ENCODE measurements around the gene POU3F1.

GRCh38 chr1:38089712-38090360, 43.2 kb upstream of the POU3F1 start:
- TF ChIP-seq CTCF (IDR thresholded peaks at IDR 0.05) (no peak), POLR2A (IDR thresholded peaks at IDR 0.05) (no peak)

Measured in Peyer's patch (tissue), 4 donors.